Caco-2 (cell line): Measurements from ENCODE around the gene DTX1. TPM values are rescaled to one million over a fixed set of nuclear protein-coding genes. Genes with fewer than 3 reads are reported as not detected.

Experiments used
- BruUV-seq: library from RNA; stranded (reverse); fragments of 400-500 nt; replicated peaks from 2 replicates; lab custom pipeline; 2021; lab: Mats Ljungman, UMichigan
- CTCF ChIA-PET: fragments of 300-600 bp; sonication (Branson Sonifier 250); formaldehyde crosslinking; loops from one replicate; lab custom pipeline; 2022; ENCODE audit warnings: antibody characterized with exemption; lab: Charles Lee
- POLR2A ChIA-PET: fragments of 300-600 bp; sonication (Branson Sonifier 250); formaldehyde crosslinking; loops from one replicate; lab custom pipeline; 2022; ENCODE audit warnings: antibody characterized with exemption; lab: Charles Lee
- DNase-seq, 2 experiments: peaks; one replicate each; pipeline versions ENCODE4 v3.0.0 to v3.0.0-alpha.2; 2020 to 2022
- H3K27me3 ChIP-seq: replicated peaks from 2 replicates; pipeline ENCODE4 v1.6.0; 2011; ENCODE audit warnings: low read length; ENCODE audit not compliant: control insufficient read depth, insufficient read depth
- H3K36me3 ChIP-seq: 2 replicates; pipeline ENCODE4 v1.5.1; 2011; ENCODE audit warnings: low read length; ENCODE audit not compliant: control insufficient read depth, insufficient read depth
- H3K4me1 ChIP-seq: fragments of 250-450 bp; sonication (Bioruptor Pico); 2 replicates; pipeline ENCODE4 v1.5.1; 2020; ENCODE audit warnings: mild to moderate bottlenecking
- H3K4me3 ChIP-seq: 2 replicates; pipeline ENCODE4 v1.5.1; 2011; ENCODE audit warnings: low read depth, mild to moderate bottlenecking, control low read depth, low read length
- H3K9me3 ChIP-seq: fragments of 250-450 bp; sonication (Bioruptor Pico); 2 replicates; pipeline ENCODE4 v1.5.1; 2020; ENCODE audit warnings: mild to moderate bottlenecking, moderate library complexity
- H3K27ac Mint-ChIP-seq: one replicate; pipeline ENCODE4 v1.8.0; 2022; ENCODE audit warnings: mixed read lengths; ENCODE audit not compliant: unreplicated experiment
- H3K27me3 Mint-ChIP-seq: one replicate; pipeline ENCODE4 v1.8.0; 2022; ENCODE audit warnings: mixed read lengths; ENCODE audit not compliant: insufficient read depth, unreplicated experiment
- H3K36me3 Mint-ChIP-seq: one replicate; pipeline ENCODE4 v1.8.0; 2022; ENCODE audit warnings: mild to moderate bottlenecking, mixed read lengths; ENCODE audit not compliant: insufficient read depth, unreplicated experiment
- H3K4me1 Mint-ChIP-seq: one replicate; pipeline ENCODE4 v1.8.0; 2022; ENCODE audit warnings: low read depth, mixed read lengths; ENCODE audit not compliant: unreplicated experiment
- H3K4me3 Mint-ChIP-seq: one replicate; pipeline ENCODE4 v1.8.0; 2022; ENCODE audit warnings: mild to moderate bottlenecking, moderate library complexity, mixed read lengths; ENCODE audit not compliant: unreplicated experiment
- H3K9me3 Mint-ChIP-seq: one replicate; pipeline ENCODE4 v1.8.0; 2022; ENCODE audit warnings: mixed read lengths; ENCODE audit not compliant: unreplicated experiment
- CTCF ChIP-seq, 2 experiments: fragments of 200-600 bp in 1 of 2; IDR thresholded peaks; 1 replicate in 1 of 2; 2 replicates in 1 of 2; pipeline versions ENCODE4 v1.5.1 to v1.8.0; 2011 to 2022; ENCODE audit warnings: antibody characterized with exemption in 1 of 2, control low read depth in 1 of 2, inconsistent platforms in 1 of 2, low read depth in 1 of 2, low read length in 1 of 2, mild to moderate bottlenecking in 1 of 2, moderate library complexity in 1 of 2; ENCODE audit not compliant: insufficient read depth in 1 of 2, severe bottlenecking in 1 of 2, unreplicated experiment in 1 of 2
- intact Hi-C: fragments of 100-400 bp; cut with micrococcal nuclease; formaldehyde crosslinking; loops from one replicate; pipeline ENCODE4 v1.10.0; 2022; ENCODE audit not compliant: unreplicated experiment
- total RNA-seq: library from RNA; stranded (reverse); gene quantifications from 2 replicates; pipeline ENCODE4 v1.2.3, GENCODE V29; 2022

The DTX1 gene
- total RNA-seq, 1 experiment from 2014 or later, result not detected

- Histone ChIP-seq H3K9me3 (no peaks in the 10 kb centered on the region), H3K27me3 (no peaks in the 10 kb centered on the region; the same call in 1 of the 2 replicates), H3K36me3 (no peaks in the 10 kb centered on the region), H3K4me1 (no peaks in the 10 kb centered on the region), H3K4me3 (no peak overlapping the region)
- H3K9me3 Mint-ChIP-seq, result no peaks in the 10 kb centered on the region
- no peak for DNase-seq
- TF ChIP-seq CTCF (IDR thresholded peaks at IDR 0.05; ENCODE audit: insufficient read depth in 1 of 2, low read depth in 1 of 2, low read length in 1 of 2, severe bottlenecking in 1 of 2, unreplicated experiment in 1 of 2), result no peak
- ChIA-PET CTCF (no interaction called here), POLR2A (no interaction called here)
- H3K27me3 Mint-ChIP-seq, result peaks cover 16% of the 10 kb centered on the region
- no peak overlapping the region for H3K4me3 Mint-ChIP-seq
- intact Hi-C loops, result no loop called here
- H3K36me3 Mint-ChIP-seq, result no peaks in the 10 kb centered on the region
- H3K4me1 Mint-ChIP-seq, result peaks cover 6% of the 10 kb centered on the region
- no TSS peak for BruUV-seq
- H3K27ac Mint-ChIP-seq, result no peak overlapping the region
Observed at GRCh38 chr12:113086249-113087164, 30.0 kb downstream of the DTX1 start.

- H3K36me3 Mint-ChIP-seq, result no peaks in the 10 kb centered on the region
- Histone ChIP-seq H3K4me3 (no peak overlapping the region), H3K27me3 (no peaks in the 10 kb centered on the region; the same call in 1 of the 2 replicates), H3K9me3 (no peaks in the 10 kb centered on the region), H3K36me3 (no peaks in the 10 kb centered on the region), H3K4me1 (no peaks in the 10 kb centered on the region)
- no peaks in the 10 kb centered on the region for H3K9me3 Mint-ChIP-seq
- no peak overlapping the region for H3K27ac Mint-ChIP-seq
- no TSS peak for BruUV-seq
- peaks cover 15% of the 10 kb centered on the region for H3K27me3 Mint-ChIP-seq
- intact Hi-C loops, result no loop called here
- DNase-seq, result no peak
- ChIA-PET POLR2A (no interaction called here), CTCF (no interaction called here)
- H3K4me1 Mint-ChIP-seq, result peaks cover 6% of the 10 kb centered on the region
- no peak for TF ChIP-seq CTCF (IDR thresholded peaks at IDR 0.05; ENCODE audit: insufficient read depth in 1 of 2, low read depth in 1 of 2, low read length in 1 of 2, severe bottlenecking in 1 of 2, unreplicated experiment in 1 of 2)
- H3K4me3 Mint-ChIP-seq, result no peak overlapping the region
Observed at GRCh38 chr12:113087193-113087592, 30.7 kb downstream of the DTX1 start.

GRCh38 chr12:113088037-113088436 lies 31.5 kb downstream of the DTX1 start:
- intact Hi-C loops, result no loop called here
- ChIA-PET POLR2A (no interaction called here), CTCF (no interaction called here)
- Mint-ChIP-seq H3K27ac (no peak overlapping the region), H3K4me1 (peaks cover 12% of the 10 kb centered on the region), H3K9me3 (no peaks in the 10 kb centered on the region), H3K4me3 (no peak overlapping the region), H3K36me3 (no peaks in the 10 kb centered on the region), H3K27me3 (peaks cover 18% of the 10 kb centered on the region)
- DNase-seq, result no peak
- Histone ChIP-seq H3K36me3 (no peaks in the 10 kb centered on the region), H3K4me3 (no peak overlapping the region), H3K27me3 (no peaks in the 10 kb centered on the region; the same call in 1 of the 2 replicates), H3K4me1 (no peaks in the 10 kb centered on the region), H3K9me3 (no peaks in the 10 kb centered on the region)
- no peak for TF ChIP-seq CTCF (IDR thresholded peaks at IDR 0.05; ENCODE audit: insufficient read depth in 1 of 2, low read depth in 1 of 2, low read length in 1 of 2, severe bottlenecking in 1 of 2, unreplicated experiment in 1 of 2)
- no TSS peak for BruUV-seq
